Stimulated activated naive CD4-positive, alpha-beta T cell (primary cell): ENCODE measurements around the gene UBAP2.
"Not testable (repeated sequence)": the region's sequence is repeated elsewhere in the genome, so short reads cannot be mapped to it uniquely, and the experiment has no call there.

Experiments
- DNase-seq, 6 experiments: peaks; one replicate each; lab custom pipeline; 2025; lab: John Stamatoyannopoulos, UW

The UBAP2 gene

GRCh38 chr9:33988219-33988890 lies 60.3 kb downstream of the UBAP2 start:
- DNase-seq = no peak

- DNase-seq = no peak
These were observed 72.3 kb downstream of the UBAP2 start for GRCh38 chr9:33976414-33976813.

GRCh38 chr9:33972698-33973097 lies 76.0 kb downstream of the UBAP2 start:
- no peak for DNase-seq

GRCh38 chr9:33964086-33964768 lies 84.5 kb downstream of the UBAP2 start:
- DNase-seq = no peak

GRCh38 chr9:33962468-33962867 lies 86.2 kb downstream of the UBAP2 start:
- DNase-seq = not testable (repeated sequence)

- no peak for DNase-seq
These were observed 89.0 kb downstream of the UBAP2 start for GRCh38 chr9:33959725-33960124.

GRCh38 chr9:33956544-33956943 lies 92.1 kb downstream of the UBAP2 start:
- DNase-seq = no peak

- DNase-seq = no peak
These were observed 96.6 kb downstream of the UBAP2 start for GRCh38 chr9:33952066-33952465.

- DNase-seq = no peak
These were observed 98.3 kb downstream of the UBAP2 start for GRCh38 chr9:33950371-33950770.

GRCh38 chr9:33946779-33947535 lies 101.7 kb downstream of the UBAP2 start:
- DNase-seq = no peak

GRCh38 chr9:33943389-33943788 lies 105.3 kb downstream of the UBAP2 start:
- no peak for DNase-seq

- DNase-seq = no peak
These were observed 106.1 kb downstream of the UBAP2 start for GRCh38 chr9:33942471-33943083.

- DNase-seq = no peak
These were observed 108.5 kb downstream of the UBAP2 start for GRCh38 chr9:33939924-33940874.

- DNase-seq = no peak
These were observed 114.4 kb downstream of the UBAP2 start for GRCh38 chr9:33934188-33934878.

GRCh38 chr9:33932078-33932807 lies 116.4 kb downstream of the UBAP2 start:
- no peak for DNase-seq

- DNase-seq = no peak
These were observed 117.4 kb downstream of the UBAP2 start for GRCh38 chr9:33931326-33931725.

- DNase-seq = no peak
These were observed 121.0 kb downstream of the UBAP2 start for GRCh38 chr9:33927694-33928093.

GRCh38 chr9:33926746-33927485 lies 121.8 kb downstream of the UBAP2 start:
- DNase-seq = no peak
